OCI-LY7 (cell line): ENCODE data around the gene PTRHD1. TPM values are rescaled to one million over a fixed set of nuclear protein-coding genes. Genes with fewer than 3 reads are reported as not detected.
"Not testable (repeated sequence)": the region's sequence is repeated elsewhere in the genome, so short reads cannot be mapped to it uniquely, and the experiment has no call there.

Experiments
- BruUV-seq: library from RNA; stranded (reverse); fragments of 400-500 nt; replicated peaks from 2 replicates; lab custom pipeline; 2021; lab: Mats Ljungman, UMichigan
- CTCF ChIA-PET: fragments of 300-600 bp; sonication (Branson Sonifier 250); formaldehyde crosslinking; loops from one replicate; lab custom pipeline; 2022; ENCODE audit warnings: antibody characterized with exemption; ENCODE audit not compliant: unreplicated experiment; lab: Charles Lee
- POLR2A ChIA-PET: fragments of 300-600 bp; sonication (Branson Sonifier 250); formaldehyde crosslinking; loops from one replicate; lab custom pipeline; 2022; ENCODE audit warnings: antibody characterized with exemption; lab: Charles Lee
- DNase-seq: peaks from one replicate; pipeline ENCODE4 v3.0.0-alpha.2; 2015; ENCODE audit warnings: low spot score
- H2AFZ ChIP-seq: fragments of 200-600 bp; sonication (generic), shearing (Covaris generic); 2 replicates; pipeline ENCODE4 v1.6.1; 2014; ENCODE audit warnings: mild to moderate bottlenecking, antibody characterized with exemption, low read length, moderate library complexity
- H3K27ac ChIP-seq: fragments of 200-600 bp; sonication (generic); 2 replicates; pipeline ENCODE4 v1.5.1; 2014; ENCODE audit warnings: mixed run types, low read depth, mild to moderate bottlenecking, moderate library complexity, low read length, inconsistent platforms; ENCODE audit not compliant: poor library complexity, severe bottlenecking
- H3K36me3 ChIP-seq: fragments of 200-600 bp; sonication (generic); 2 replicates; pipeline ENCODE4 v1.6.1; 2014; ENCODE audit warnings: mild to moderate bottlenecking, antibody characterized with exemption, low read length, moderate library complexity, mixed read lengths; ENCODE audit not compliant: insufficient read depth
- H3K4me1 ChIP-seq: fragments of 200-600 bp; sonication (generic); 2 replicates; pipeline ENCODE4 v1.5.1; 2014; ENCODE audit warnings: mild to moderate bottlenecking, low read length; ENCODE audit not compliant: insufficient read depth, poor library complexity, severe bottlenecking
- H3K4me2 ChIP-seq: fragments of 200-600 bp; sonication (generic); 2 replicates; pipeline ENCODE4 v1.6.1; 2014; ENCODE audit warnings: mild to moderate bottlenecking, low read length
- H3K4me3 ChIP-seq: fragments of 200-600 bp; sonication (generic); 2 replicates; pipeline ENCODE4 v1.5.1; 2014; ENCODE audit warnings: mild to moderate bottlenecking, low read depth, low read length; ENCODE audit not compliant: poor library complexity, severe bottlenecking
- H3K79me2 ChIP-seq: fragments of 200-600 bp; sonication (generic); 2 replicates; pipeline ENCODE4 v1.6.1; 2016; ENCODE audit warnings: low read depth, mild to moderate bottlenecking, low read length, moderate library complexity, mixed read lengths; ENCODE audit not compliant: insufficient read depth
- H3K9me2 ChIP-seq: fragments of 200-600 bp; sonication (generic); 2 replicates; pipeline ENCODE4 v1.6.1; 2016; ENCODE audit warnings: mild to moderate bottlenecking, low read length, mixed read lengths; ENCODE audit not compliant: insufficient read depth
- H3K9me3 ChIP-seq: fragments of 200-600 bp; sonication (generic); 2 replicates; pipeline ENCODE4 v1.6.1; 2014; ENCODE audit warnings: mild to moderate bottlenecking, mixed run types, low read length, mixed read lengths
- H4K20me1 ChIP-seq: fragments of 200-600 bp; sonication (generic); 2 replicates; pipeline ENCODE4 v1.6.1; 2014; ENCODE audit warnings: mild to moderate bottlenecking, antibody characterized with exemption, low read length, moderate library complexity, mixed read lengths; ENCODE audit not compliant: insufficient read depth
- EZH2phosphoT487 ChIP-seq: fragments of 200-600 bp; sonication (generic); IDR thresholded peaks from 2 replicates; pipeline ENCODE4 v1.6.1; 2018; ENCODE audit warnings: low read depth, borderline replicate concordance, mild to moderate bottlenecking, mixed run types, antibody characterized with exemption, low read length, moderate library complexity, mixed read lengths
- intact Hi-C: fragments of 100-400 bp; cut with micrococcal nuclease; formaldehyde crosslinking; loops from one replicate; pipeline ENCODE4 v1.10.0; 2022; ENCODE audit not compliant: unreplicated experiment
- total RNA-seq, 2 experiments: library from RNA; depleted of rRNA in 1 of 2; stranded (reverse); fragments of >200 nt in 1 of 2; shearing (Covaris generic) in 1 of 2; gene quantifications; 2 replicates each; pipeline ENCODE4 v1.2.3, GENCODE V29; 2014 to 2022
- TF ChIP-seq, protein P1 (sequence below): fragments of 200-600 bp; sonication (generic); conservative IDR thresholded peaks from 2 replicates; pipeline ENCODE4 v1.5.1; 2014; ENCODE audit warnings: mild to moderate bottlenecking, antibody characterized with exemption, low read length, moderate library complexity, mixed read lengths

Gene PTRHD1
- total RNA-seq, 2 experiments from 2014 or later, result 43.9 to 55.0 TPM

DNA sequence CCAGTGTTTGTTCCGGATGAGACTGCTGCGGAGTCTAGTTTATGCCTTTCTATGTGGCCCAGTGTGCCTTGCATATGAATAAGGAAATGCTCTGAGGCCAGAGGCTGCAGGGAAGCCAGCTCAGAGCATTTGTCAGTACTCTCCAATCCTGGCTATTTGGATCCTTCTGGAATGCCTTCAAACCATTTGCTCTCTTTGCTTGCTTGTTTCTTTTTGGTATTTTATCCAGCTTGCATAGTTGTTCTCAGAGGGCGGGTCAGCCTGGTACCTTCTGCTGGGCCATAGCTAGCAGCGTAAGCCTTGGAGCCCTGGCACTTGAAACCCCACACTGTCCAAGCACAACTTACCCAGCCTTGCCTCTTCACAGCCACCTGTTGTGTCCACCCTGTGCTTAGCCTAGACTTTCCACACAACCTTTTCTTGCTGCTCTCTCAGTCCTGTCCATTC lies 20.5 kb upstream of the PTRHD1 start:
- peaks cover 5% of the 10 kb centered on the region; the same call in 1 of the 2 replicates for H4K20me1 ChIP-seq
- TF ChIP-seq EZH2phosphoT487, result no peak
- TF ChIP-seq, protein P1, sequence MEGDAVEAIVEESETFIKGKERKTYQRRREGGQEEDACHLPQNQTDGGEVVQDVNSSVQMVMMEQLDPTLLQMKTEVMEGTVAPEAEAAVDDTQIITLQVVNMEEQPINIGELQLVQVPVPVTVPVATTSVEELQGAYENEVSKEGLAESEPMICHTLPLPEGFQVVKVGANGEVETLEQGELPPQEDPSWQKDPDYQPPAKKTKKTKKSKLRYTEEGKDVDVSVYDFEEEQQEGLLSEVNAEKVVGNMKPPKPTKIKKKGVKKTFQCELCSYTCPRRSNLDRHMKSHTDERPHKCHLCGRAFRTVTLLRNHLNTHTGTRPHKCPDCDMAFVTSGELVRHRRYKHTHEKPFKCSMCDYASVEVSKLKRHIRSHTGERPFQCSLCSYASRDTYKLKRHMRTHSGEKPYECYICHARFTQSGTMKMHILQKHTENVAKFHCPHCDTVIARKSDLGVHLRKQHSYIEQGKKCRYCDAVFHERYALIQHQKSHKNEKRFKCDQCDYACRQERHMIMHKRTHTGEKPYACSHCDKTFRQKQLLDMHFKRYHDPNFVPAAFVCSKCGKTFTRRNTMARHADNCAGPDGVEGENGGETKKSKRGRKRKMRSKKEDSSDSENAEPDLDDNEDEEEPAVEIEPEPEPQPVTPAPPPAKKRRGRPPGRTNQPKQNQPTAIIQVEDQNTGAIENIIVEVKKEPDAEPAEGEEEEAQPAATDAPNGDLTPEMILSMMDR, result no peak
- peaks cover 5% of the 10 kb centered on the region for H3K4me1 ChIP-seq
- peaks cover 54% of the 10 kb centered on the region for H3K79me2 ChIP-seq
- no peak overlapping the region for H2AFZ ChIP-seq
- H3K27ac ChIP-seq, result no peak overlapping the region
- intact Hi-C loops, result no loop called here
- no peak for DNase-seq
- H3K4me3 ChIP-seq, result no peak overlapping the region
- no peaks in the 10 kb centered on the region for H3K9me2 ChIP-seq
- POLR2A ChIA-PET, result interaction anchor here (1.3 kb wide), 1 partner anchor 21 kb away, joined by 3 read pairs; the partner anchor contains the start of genes CENPO and PTRHD1
- CTCF ChIA-PET, result no interaction called here
- BruUV-seq, result no TSS peak
- peaks cover 96% of the 10 kb centered on the region for H3K36me3 ChIP-seq
- no peak overlapping the region for H3K4me2 ChIP-seq
- H3K9me3 ChIP-seq, result 0 out of 2 replicates have a peak, but pooled peaks cover 8% of the 10 kb centered on the region

- no peak for DNase-seq
- H4K20me1 ChIP-seq, result peaks cover 19% of the 10 kb centered on the region
- peaks cover 11% of the 10 kb centered on the region for H3K4me1 ChIP-seq
- H2AFZ ChIP-seq, result no peak overlapping the region
- peaks cover 76% of the 10 kb centered on the region for H3K79me2 ChIP-seq
- no peak overlapping the region for H3K4me3 ChIP-seq
- no TSS peak for BruUV-seq
- H3K36me3 ChIP-seq, result peaks cover 83% of the 10 kb centered on the region
- no peak overlapping the region for H3K4me2 ChIP-seq
- POLR2A ChIA-PET, result interaction anchor here (0.6 to 2.1 kb wide), 7 partner anchors 9 to 470 kb away, joined by 3 to 6 read pairs (median 3); no protein-coding TSS in a partner anchor
- 0 out of 2 replicates have a peak, but pooled peaks cover 8% of the 10 kb centered on the region for H3K9me3 ChIP-seq
- H3K27ac ChIP-seq, result no peak overlapping the region
- TF ChIP-seq, protein P1, result no peak
- no peak for TF ChIP-seq EZH2phosphoT487
- CTCF ChIA-PET, result no interaction called here
- intact Hi-C loops, result no loop called here
- H3K9me2 ChIP-seq, result no peaks in the 10 kb centered on the region
These were observed 16.3 kb upstream of the PTRHD1 start for GRCh38 chr2:24809316-24810007.

DNA sequence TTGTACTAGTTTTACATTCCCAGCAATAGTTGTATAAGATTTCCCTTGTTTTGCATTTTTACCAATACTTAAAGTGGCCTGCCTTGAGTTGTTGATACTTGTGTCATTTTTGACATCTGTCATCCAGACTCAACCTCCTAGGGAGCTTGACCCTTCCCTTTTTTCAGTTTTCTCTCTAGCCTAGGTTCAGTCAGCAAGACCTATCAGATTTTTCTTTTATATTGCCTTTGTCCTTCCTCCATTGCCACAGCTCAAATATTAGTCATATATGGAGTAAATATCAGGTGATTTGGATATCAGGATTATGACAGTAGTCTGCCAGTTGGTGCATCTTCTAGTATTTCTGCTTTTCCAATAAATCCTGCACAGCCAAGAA lies 13.5 kb upstream of the PTRHD1 start:
- Histone ChIP-seq H3K4me3 (no peak overlapping the region), H3K27ac (no peak overlapping the region), H3K9me3 (no peaks in the 10 kb centered on the region), H3K4me1 (peaks cover 11% of the 10 kb centered on the region), H3K4me2 (no peak overlapping the region), H3K36me3 (peaks cover 61% of the 10 kb centered on the region), H2AFZ (no peak overlapping the region), H4K20me1 (peaks cover 14% of the 10 kb centered on the region; the same call in 1 of the 2 replicates), H3K9me2 (no peaks in the 10 kb centered on the region), H3K79me2 (peaks cover 51% of the 10 kb centered on the region)
- intact Hi-C loops, result no loop called here
- ChIA-PET CTCF (no interaction called here), POLR2A (interaction anchor here (0.6 kb wide), 1 partner anchor 533 kb away, joined by 3 read pairs; no protein-coding TSS in a partner anchor)
- BruUV-seq, result no TSS peak
- DNase-seq, result no peak
- no peak for TF ChIP-seq EZH2phosphoT487
- TF ChIP-seq, protein P1, result no peak

GRCh38 chr2:24805811-24806660 lies 12.8 kb upstream of the PTRHD1 start:
- CTCF ChIA-PET, BruUV-seq: not testable (repeated sequence)

More at GRCh38 chr2:24805811-24806660, 12.8 kb upstream of the PTRHD1 start:
- Histone ChIP-seq H3K79me2 (peaks cover 51% of the 10 kb centered on the region), H4K20me1 (peaks cover 14% of the 10 kb centered on the region; the same call in 1 of the 2 replicates), H3K4me1 (peaks cover 11% of the 10 kb centered on the region), H3K36me3 (peaks cover 60% of the 10 kb centered on the region)
- intact Hi-C loops, H2AFZ ChIP-seq, H3K4me2 ChIP-seq, H3K9me2 ChIP-seq, H3K27ac ChIP-seq, H3K9me3 ChIP-seq, DNase-seq, H3K4me3 ChIP-seq: not testable (repeated sequence)
- POLR2A ChIA-PET, result interaction anchor here (0.7 kb wide), 1 partner anchor 712 kb away, joined by 3 read pairs; no protein-coding TSS in a partner anchor
